ENCODE data around the gene TSN.

Gene TSN

GRCh38 chr2:121722479-121722878 is 33.0 kb upstream of the TSN start:
- Histone ChIP-seq H3K27ac (replicated peaks) (no peak overlapping the region), H3K4me3 (replicated peaks; ENCODE audit: insufficient read depth, low read length) (no peak overlapping the region), H3K27me3 (ENCODE audit: insufficient read depth, poor library complexity, severe bottlenecking) (no peaks in the 10 kb centered on the region)
- no peak for DNase-seq (ENCODE audit: low read depth in 1 of 2, low spot score in 1 of 2)
- TF ChIP-seq SPI1 (IDR thresholded peaks at IDR 0.05; ENCODE audit: borderline replicate concordance, low read depth) (no peak), REST (IDR thresholded peaks at IDR 0.05; ENCODE audit: insufficient replicate concordance, low read depth) (no peak), POLR2AphosphoS5 (IDR thresholded peaks at IDR 0.05; ENCODE audit: low read depth) (no peak), GABPA (IDR thresholded peaks at IDR 0.05; ENCODE audit: low read depth) (no peak), CTCF (IDR thresholded peaks at IDR 0.05; ENCODE audit: insufficient read depth, low read length) (no peak)

GRCh38 chr2:121723316-121723715 is 32.1 kb upstream of the TSN start:
- no peak for TF ChIP-seq CTCF (IDR thresholded peaks at IDR 0.05; ENCODE audit: insufficient read depth, low read length)
- no peak for TF ChIP-seq POLR2AphosphoS5 (IDR thresholded peaks at IDR 0.05; ENCODE audit: low read depth)
- no peak for TF ChIP-seq SPI1 (IDR thresholded peaks at IDR 0.05; ENCODE audit: borderline replicate concordance, low read depth)
- no peak for TF ChIP-seq GABPA (IDR thresholded peaks at IDR 0.05; ENCODE audit: low read depth)
- TF ChIP-seq REST (IDR thresholded peaks at IDR 0.05; ENCODE audit: insufficient replicate concordance, low read depth): no peak
- H3K27me3 ChIP-seq (ENCODE audit: insufficient read depth, poor library complexity, severe bottlenecking): no peaks in the 10 kb centered on the region

GRCh38 chr2:121727332-121727731 is 28.1 kb upstream of the TSN start:
- no peak for DNase-seq (ENCODE audit: low read depth in 1 of 2, low spot score in 1 of 2)
- Histone ChIP-seq H3K4me3 (replicated peaks; ENCODE audit: insufficient read depth, low read length) (no peak overlapping the region), H3K27ac (replicated peaks) (no peak overlapping the region), H3K27me3 (ENCODE audit: insufficient read depth, poor library complexity, severe bottlenecking) (no peaks in the 10 kb centered on the region)
- no peak for TF ChIP-seq POLR2AphosphoS5 (IDR thresholded peaks at IDR 0.05; ENCODE audit: low read depth)
- TF ChIP-seq SPI1 (IDR thresholded peaks at IDR 0.05; ENCODE audit: borderline replicate concordance, low read depth): no peak
- no peak for TF ChIP-seq CTCF (IDR thresholded peaks at IDR 0.05; ENCODE audit: insufficient read depth, low read length)
- TF ChIP-seq REST (IDR thresholded peaks at IDR 0.05; ENCODE audit: insufficient replicate concordance, low read depth): no peak
- no peak for TF ChIP-seq GABPA (IDR thresholded peaks at IDR 0.05; ENCODE audit: low read depth)

More at GRCh38 chr2:121723316-121723715, 32.1 kb upstream of the TSN start:
- Histone ChIP-seq H3K27ac (replicated peaks) (no peak overlapping the region), H3K4me3 (replicated peaks; ENCODE audit: insufficient read depth, low read length) (no peak overlapping the region)
- DNase-seq (ENCODE audit: low read depth in 1 of 2, low spot score in 1 of 2): no peak
